K562 (cell line): ENCODE measurements around the gene MAK. TPM values are rescaled to one million over a fixed set of nuclear protein-coding genes. Genes with fewer than 3 reads are reported as not detected.
A peak's percentile ranks its signal among the peaks of the same experiment; 100 is the strongest.

ENCODE experiments used
- CHD1 ChIP-seq: fragments of 200-600 bp; sonication (generic); IDR thresholded peaks from one replicate; pipeline ENCODE4 v1.6.1; 2012; ENCODE audit warnings: mild to moderate bottlenecking, moderate library complexity, low read length, inconsistent platforms
- CHD2 ChIP-seq: IDR thresholded peaks from 2 replicates; pipeline ENCODE4 v1.6.1; 2011; ENCODE audit warnings: low read depth, low read length
- DMBX1 ChIP-seq: fragments of 250-450 bp; sonication (Bioruptor Pico); IDR thresholded peaks from 2 replicates; pipeline ENCODE4 v1.8.0; 2022; ENCODE audit warnings: inconsistent platforms, mild to moderate bottlenecking, moderate library complexity, borderline replicate concordance
- FOSL1 ChIP-seq: fragments of 200-800 bp; sonication (Bioruptor generic); conservative IDR thresholded peaks from 2 replicates; pipeline ENCODE4 v1.6.1; 2016; ENCODE audit warnings: missing genetic modification characterization, missing compliant biosample characterization
- GTF2F1 ChIP-seq: IDR thresholded peaks from 2 replicates; pipeline ENCODE4 v1.6.1; 2011; ENCODE audit warnings: low read depth, low read length, improper control_type of control experiment
- HNRNPK ChIP-seq: fragments of 200-400 bp; formaldehyde crosslinking; IDR thresholded peaks from one replicate; pipeline ENCODE4 v1.6.1; 2018; ENCODE audit warnings: mild to moderate bottlenecking, low read depth, low read length; ENCODE audit not compliant: poor library complexity, severe bottlenecking
- POLR3G ChIP-seq: IDR thresholded peaks from 2 replicates; pipeline ENCODE4 v1.6.1; 2011; ENCODE audit not compliant: insufficient read length, insufficient replicate concordance; ENCODE audit errors: extremely low read depth
- SMAD2 ChIP-seq: fragments of 150-350 bp; IDR thresholded peaks from 2 replicates; pipeline ENCODE4 v1.6.1; 2014; ENCODE audit warnings: low read depth, mild to moderate bottlenecking, low read length
- SMC3 ChIP-seq: conservative IDR thresholded peaks from 2 replicates; pipeline ENCODE4 v1.6.1; 2011; ENCODE audit warnings: low read depth, low read length, improper control_type of control experiment; ENCODE audit not compliant: insufficient read depth
- YY1 ChIP-seq, 3 experiments: IDR thresholded peaks; 2 replicates each; pipeline ENCODE4 v1.6.1; 2011; ENCODE audit warnings: low read length in 2 of 3, mild to moderate bottlenecking in 2 of 3, moderate library complexity in 2 of 3, borderline replicate concordance in 1 of 3, control low read depth in 1 of 3, low read depth in 1 of 3; ENCODE audit not compliant: insufficient read depth in 3 of 3, insufficient replicate concordance in 2 of 3, control insufficient read depth in 1 of 3, insufficient read length in 1 of 3; ENCODE audit errors: extremely low read depth in 1 of 3
- ZZZ3 ChIP-seq: fragments of 450-650 bp; IDR thresholded peaks from 2 replicates; pipeline ENCODE4 v1.6.1; 2016; ENCODE audit warnings: antibody characterized with exemption, mild to moderate bottlenecking, moderate library complexity
- polyA plus RNA-seq, 8 experiments: library from polyadenylated mRNA; depleted of rRNA in 4 of 8; stranded (reverse) in 5 of 8; unstranded in 3 of 8; fragments of >200 nt; fragmentation: Nextera tagmentation in 2 of 8; fragmentation: Illumina TruSeq in 1 of 8; extraction: Ambion mirVana in 2 of 8; extraction: Trizol in 1 of 8; gene quantifications; 2 replicates each; pipeline versions ENCODE4 v1.2.1 to v1.2.3, GENCODE V29; 2011 to 2014; ENCODE audit warnings: inconsistent platforms in 1 of 8, missing spikeins in 1 of 8
- total RNA-seq, 7 experiments: library from RNA; depleted of rRNA in 6 of 7; stranded (reverse); fragments of >200 nt in 6 of 7; fragmentation: Illumina TruSeq in 2 of 7; extraction: Trizol in 2 of 7; gene quantifications; 2 replicates each; pipeline versions ENCODE4 v1.2.1 to v1.2.3, GENCODE V29; 2011 to 2021; ENCODE audit warnings: low replicate concordance in 1 of 7
- TF ChIP-seq, protein P1 (sequence below): fragments of 250-450 bp; sonication (Bioruptor Pico); IDR thresholded peaks from 2 replicates; pipeline ENCODE4 v1.4.0; 2020
- TF ChIP-seq, protein P2 (sequence below): fragments of 250-450 bp; sonication (Bioruptor Pico); IDR thresholded peaks from 2 replicates; pipeline ENCODE4 v1.8.0; 2021; ENCODE audit warnings: borderline replicate concordance, mild to moderate bottlenecking, moderate library complexity; ENCODE audit not compliant: poor library complexity, severe bottlenecking
- TF ChIP-seq, protein P3 (sequence below): fragments of 250-450 bp; sonication (Bioruptor Pico); IDR thresholded peaks from 2 replicates; pipeline ENCODE4 v1.8.0; 2021; ENCODE audit warnings: moderate library complexity, mild to moderate bottlenecking, inconsistent platforms
- TF ChIP-seq, protein P4 (sequence below): fragments of 450-650 bp; formaldehyde crosslinking; IDR thresholded peaks from 2 replicates; pipeline ENCODE4 v1.4.0; 2020; ENCODE audit warnings: mild to moderate bottlenecking, mixed read lengths
- TF ChIP-seq, protein P5 (sequence below): fragments of 250-450 bp; sonication (Bioruptor Pico); IDR thresholded peaks from 2 replicates; pipeline ENCODE4 v1.4.0; 2020; ENCODE audit warnings: borderline replicate concordance

The MAK gene
- total and polyA plus RNA-seq, 9 of the 15 experiments (the other 6 are each of a cell fraction or from before 2014, with no cell fraction given), result 0.25 to 1.1 (median 0.53) TPM

DNA sequence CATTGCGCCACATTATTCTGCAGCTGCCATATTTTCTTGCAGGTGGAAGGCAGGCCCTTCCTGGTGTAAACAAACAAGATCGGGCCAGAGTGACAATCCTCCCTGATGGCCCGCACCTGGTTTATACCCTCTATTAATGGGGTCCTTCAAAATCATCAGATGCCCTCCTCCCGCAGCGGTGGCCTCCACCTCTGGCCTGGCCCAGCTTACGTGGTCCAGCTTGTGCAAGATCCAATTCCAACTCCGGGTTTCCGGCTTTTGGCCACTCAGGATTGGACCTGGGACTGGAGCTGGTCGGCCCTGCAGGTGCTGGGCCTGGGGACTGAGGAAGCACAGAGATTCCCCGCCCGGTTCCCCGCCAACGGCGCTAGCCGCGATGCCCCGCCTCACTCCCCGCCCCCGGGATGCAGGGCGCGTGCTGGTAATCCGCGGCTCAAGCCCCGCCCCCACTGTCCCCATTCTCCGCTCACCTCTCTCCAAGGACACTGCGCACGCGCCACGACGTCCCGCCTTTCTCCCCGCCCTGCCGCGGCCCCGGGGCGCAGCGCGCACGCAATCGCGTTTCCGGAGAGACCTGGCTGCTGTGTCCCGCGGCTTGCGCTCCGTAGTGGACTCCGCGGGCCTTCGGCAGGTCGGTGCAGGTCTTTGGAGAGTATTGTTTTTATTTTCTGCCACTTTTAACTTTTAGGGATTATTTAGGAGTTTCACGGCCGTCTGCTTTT, 90.9 kb downstream of the MAK start, which contains the start of gene TMEM14B (continued):
- TF ChIP-seq, protein P1, sequence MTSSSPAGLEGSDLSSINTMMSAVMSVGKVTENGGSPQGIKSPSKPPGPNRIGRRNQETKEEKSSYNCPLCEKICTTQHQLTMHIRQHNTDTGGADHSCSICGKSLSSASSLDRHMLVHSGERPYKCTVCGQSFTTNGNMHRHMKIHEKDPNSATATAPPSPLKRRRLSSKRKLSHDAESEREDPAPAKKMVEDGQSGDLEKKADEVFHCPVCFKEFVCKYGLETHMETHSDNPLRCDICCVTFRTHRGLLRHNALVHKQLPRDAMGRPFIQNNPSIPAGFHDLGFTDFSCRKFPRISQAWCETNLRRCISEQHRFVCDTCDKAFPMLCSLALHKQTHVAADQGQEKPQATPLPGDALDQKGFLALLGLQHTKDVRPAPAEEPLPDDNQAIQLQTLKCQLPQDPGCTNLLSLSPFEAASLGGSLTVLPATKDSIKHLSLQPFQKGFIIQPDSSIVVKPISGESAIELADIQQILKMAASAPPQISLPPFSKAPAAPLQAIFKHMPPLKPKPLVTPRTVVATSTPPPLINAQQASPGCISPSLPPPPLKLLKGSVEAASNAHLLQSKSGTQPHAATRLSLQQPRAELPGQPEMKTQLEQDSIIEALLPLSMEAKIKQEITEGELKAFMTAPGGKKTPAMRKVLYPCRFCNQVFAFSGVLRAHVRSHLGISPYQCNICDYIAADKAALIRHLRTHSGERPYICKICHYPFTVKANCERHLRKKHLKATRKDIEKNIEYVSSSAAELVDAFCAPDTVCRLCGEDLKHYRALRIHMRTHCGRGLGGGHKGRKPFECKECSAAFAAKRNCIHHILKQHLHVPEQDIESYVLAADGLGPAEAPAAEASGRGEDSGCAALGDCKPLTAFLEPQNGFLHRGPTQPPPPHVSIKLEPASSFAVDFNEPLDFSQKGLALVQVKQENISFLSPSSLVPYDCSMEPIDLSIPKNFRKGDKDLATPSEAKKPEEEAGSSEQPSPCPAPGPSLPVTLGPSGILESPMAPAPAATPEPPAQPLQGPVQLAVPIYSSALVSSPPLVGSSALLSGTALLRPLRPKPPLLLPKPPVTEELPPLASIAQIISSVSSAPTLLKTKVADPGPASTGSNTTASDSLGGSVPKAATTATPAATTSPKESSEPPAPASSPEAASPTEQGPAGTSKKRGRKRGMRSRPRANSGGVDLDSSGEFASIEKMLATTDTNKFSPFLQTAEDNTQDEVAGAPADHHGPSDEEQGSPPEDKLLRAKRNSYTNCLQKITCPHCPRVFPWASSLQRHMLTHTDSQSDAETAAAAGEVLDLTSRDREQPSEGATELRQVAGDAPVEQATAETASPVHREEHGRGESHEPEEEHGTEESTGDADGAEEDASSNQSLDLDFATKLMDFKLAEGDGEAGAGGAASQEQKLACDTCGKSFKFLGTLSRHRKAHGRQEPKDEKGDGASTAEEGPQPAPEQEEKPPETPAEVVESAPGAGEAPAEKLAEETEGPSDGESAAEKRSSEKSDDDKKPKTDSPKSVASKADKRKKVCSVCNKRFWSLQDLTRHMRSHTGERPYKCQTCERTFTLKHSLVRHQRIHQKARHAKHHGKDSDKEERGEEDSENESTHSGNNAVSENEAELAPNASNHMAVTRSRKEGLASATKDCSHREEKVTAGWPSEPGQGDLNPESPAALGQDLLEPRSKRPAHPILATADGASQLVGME (CRISPR knock-in tag), result no peak
- 0 out of 2 replicates have a peak, but pooled peaks have one; percentile 2 for TF ChIP-seq SMC3
- TF ChIP-seq, protein P2, sequence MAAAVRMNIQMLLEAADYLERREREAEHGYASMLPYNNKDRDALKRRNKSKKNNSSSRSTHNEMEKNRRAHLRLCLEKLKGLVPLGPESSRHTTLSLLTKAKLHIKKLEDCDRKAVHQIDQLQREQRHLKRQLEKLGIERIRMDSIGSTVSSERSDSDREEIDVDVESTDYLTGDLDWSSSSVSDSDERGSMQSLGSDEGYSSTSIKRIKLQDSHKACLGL (CRISPR knock-in tag), result no peak
- TF ChIP-seq, protein P3, sequence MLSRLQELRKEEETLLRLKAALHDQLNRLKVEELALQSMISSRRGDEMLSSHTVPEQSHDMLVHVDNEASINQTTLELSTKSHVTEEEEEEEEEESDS, result no peak
- TF ChIP-seq YY1 (IDR thresholded peaks at IDR 0.05; ENCODE audit: borderline replicate concordance in 1 of 3, control insufficient read depth in 1 of 3, extremely low read depth in 1 of 3, insufficient read depth in 3 of 3, insufficient read length in 1 of 3, insufficient replicate concordance in 2 of 3, low read depth in 1 of 3, low read length in 2 of 3), result peak in 1 of 3 experiments; percentile 41
- TF ChIP-seq, protein P4, sequence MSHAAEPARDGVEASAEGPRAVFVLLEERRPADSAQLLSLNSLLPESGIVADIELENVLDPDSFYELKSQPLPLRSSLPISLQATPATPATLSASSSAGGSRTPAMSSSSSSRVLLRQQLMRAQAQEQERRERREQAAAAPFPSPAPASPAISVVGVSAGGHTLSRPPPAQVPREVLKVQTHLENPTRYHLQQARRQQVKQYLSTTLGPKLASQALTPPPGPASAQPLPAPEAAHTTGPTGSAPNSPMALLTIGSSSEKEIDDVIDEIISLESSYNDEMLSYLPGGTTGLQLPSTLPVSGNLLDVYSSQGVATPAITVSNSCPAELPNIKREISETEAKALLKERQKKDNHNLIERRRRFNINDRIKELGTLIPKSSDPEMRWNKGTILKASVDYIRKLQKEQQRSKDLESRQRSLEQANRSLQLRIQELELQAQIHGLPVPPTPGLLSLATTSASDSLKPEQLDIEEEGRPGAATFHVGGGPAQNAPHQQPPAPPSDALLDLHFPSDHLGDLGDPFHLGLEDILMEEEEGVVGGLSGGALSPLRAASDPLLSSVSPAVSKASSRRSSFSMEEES (CRISPR knock-in tag), result 0 out of 2 replicates have a peak, but pooled peaks have one; percentile 1
- TF ChIP-seq SMAD2, result no peak
- TF ChIP-seq GTF2F1, result peak; percentile 83
- peak; percentile 33; the same call in 1 of the 2 replicates for TF ChIP-seq DMBX1 (CRISPR knock-in tag)
- TF ChIP-seq HNRNPK, result no peak
- TF ChIP-seq CHD2, result peak; percentile 54
- TF ChIP-seq CHD1, result no peak
- no peak for TF ChIP-seq POLR3G
- 0 out of 2 replicates have a peak, but pooled peaks have one; percentile 20 for TF ChIP-seq FOSL1 (tag)
- no peak for TF ChIP-seq ZZZ3
- TF ChIP-seq, protein P5, sequence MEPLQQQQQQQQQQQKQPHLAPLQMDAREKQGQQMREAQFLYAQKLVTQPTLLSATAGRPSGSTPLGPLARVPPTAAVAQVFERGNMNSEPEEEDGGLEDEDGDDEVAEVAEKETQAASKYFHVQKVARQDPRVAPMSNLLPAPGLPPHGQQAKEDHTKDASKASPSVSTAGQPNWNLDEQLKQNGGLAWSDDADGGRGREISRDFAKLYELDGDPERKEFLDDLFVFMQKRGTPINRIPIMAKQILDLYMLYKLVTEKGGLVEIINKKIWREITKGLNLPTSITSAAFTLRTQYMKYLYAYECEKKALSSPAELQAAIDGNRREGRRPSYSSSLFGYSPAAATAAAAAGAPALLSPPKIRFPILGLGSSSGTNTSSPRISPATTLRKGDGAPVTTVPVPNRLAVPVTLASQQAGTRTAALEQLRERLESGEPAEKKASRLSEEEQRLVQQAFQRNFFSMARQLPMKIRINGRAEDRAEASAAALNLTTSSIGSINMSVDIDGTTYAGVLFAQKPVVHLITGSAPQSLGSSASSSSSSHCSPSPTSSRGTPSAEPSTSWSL (CRISPR knock-in tag), result peak; percentile 10; the same call in 1 of the 2 replicates
